ENCODE results near the gene BAZ2A.
"Not testable (repeated sequence)": the region's sequence is repeated elsewhere in the genome, so short reads cannot be mapped to it uniquely, and the experiment has no call there.

BAZ2A gene

DNA sequence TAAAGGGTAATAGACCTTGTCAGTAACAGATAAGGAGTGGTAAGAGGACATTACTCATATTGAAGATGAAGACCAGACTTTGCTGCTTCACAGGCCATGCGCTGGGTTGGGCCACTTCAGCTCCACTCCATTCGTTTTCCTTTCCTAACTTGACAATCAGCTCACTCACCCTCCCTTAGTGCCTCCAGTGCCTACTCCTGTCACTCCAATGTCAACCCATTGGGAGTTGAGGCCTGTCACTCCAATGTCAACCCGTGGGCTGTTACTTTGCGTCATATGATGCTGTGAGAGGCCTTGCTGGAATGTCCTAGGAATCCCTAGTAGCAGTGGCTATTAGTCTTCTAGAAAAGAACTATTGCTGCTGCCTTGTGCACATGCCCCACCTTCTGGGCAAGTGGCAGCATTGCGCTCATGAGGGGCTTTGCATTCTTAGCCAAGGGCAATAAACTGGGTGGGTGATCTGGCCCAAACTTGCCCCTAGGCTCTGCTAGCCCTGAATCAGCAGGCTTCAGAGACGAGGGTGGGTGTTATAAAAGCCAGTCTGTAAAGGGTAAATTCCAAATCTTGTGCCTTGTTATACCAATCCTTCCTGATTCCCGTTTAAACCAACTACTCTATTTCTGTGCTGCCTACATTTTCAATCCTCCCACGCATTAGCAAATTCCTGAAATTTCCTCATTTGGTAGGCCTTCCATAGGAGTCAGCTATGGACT, 36.1 kb downstream of the BAZ2A start:
- DNase-seq (ENCODE audit: low spot score), result peak; percentile 86

DNA sequence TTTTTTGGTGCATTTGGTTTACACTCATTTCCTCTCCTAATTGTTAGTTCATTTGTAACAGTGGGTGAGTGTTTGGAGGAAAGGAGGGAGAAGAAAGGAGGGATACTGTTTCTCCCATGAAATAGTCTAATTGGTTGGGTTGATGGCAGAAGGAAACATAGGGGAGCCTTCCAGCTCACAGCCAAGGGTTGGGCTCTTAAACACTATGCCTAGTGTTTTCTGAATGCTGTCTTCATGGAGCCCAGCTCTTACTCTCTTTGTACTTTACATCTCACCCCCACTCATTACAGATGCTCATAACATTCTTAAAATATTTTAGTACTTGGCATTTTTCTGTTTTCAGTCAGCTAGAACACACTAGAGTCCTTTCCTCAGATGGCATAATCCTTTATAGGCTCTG, 38.2 kb downstream of the BAZ2A start:
- no peak for DNase-seq (ENCODE audit: low spot score)

DNA sequence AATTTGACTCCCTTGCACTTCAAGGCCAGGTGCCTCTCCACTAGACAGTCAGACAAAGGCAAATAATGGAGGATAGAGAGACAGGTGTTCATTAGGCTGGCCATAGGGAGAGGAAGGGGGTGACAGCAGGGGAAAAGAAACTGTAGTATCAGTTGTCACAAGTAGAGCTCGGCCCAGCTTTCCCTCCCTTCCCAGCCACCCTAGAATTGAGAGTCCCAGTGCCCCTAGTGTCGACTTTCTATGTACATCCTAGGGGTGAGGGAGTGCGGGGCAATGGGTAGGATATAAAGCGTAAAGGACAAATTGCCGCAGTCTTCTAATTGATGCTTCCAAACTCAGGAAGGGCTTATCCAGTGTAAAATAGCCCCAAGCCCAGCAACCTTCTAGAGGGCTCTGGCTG, 39.0 kb downstream of the BAZ2A start:
- DNase-seq (ENCODE audit: low spot score), result no peak

DNA sequence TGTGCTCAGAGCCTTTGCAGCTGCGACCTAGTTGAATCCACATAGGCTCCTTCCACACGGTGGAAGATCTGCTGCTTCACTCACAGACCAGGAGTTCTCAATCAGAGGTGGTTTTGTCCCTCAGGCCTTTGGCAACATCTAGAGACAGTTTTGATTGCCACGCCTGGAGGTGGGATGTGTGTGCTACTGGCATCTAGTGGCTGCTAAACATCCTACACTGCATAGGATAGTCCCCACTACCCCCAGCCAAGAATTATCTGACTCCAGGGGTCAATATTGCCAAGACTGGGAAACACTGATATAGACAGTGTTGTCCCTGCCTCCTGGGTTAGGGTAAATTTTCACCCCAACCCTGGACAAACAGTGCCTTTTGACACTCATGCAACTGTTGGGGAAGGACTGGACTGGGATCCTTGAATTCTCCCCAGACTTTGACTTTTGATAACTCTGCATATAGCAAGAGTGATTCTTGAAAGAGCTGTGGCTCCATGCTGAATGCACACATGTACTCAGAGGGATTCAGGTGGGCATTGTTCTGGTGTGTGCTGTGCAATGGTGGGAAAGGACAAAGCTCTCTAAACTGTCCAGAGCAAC, 39.8 kb downstream of the BAZ2A start:
- peak; percentile 46 for DNase-seq (ENCODE audit: low spot score)

DNA sequence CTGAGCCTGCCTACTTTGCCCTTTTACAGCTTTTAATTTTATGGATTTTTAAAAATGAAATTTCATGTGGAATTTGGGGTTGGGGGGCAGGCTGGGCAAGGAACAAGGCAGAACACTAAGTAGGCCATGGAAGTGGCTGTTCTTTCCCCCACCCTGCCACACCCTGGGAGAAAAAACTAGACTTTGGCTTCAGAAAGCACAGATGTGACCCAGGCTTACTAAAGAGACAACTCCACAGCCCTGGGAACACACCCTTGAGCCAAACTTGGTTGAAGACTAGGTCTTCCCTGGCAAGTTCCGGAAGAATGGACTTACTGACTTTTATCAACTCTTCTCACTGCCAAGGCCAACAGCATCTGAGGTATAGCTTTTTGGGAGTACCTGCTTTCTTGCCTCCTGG, 40.3 kb downstream of the BAZ2A start:
- DNase-seq (ENCODE audit: low spot score), result no peak

DNA sequence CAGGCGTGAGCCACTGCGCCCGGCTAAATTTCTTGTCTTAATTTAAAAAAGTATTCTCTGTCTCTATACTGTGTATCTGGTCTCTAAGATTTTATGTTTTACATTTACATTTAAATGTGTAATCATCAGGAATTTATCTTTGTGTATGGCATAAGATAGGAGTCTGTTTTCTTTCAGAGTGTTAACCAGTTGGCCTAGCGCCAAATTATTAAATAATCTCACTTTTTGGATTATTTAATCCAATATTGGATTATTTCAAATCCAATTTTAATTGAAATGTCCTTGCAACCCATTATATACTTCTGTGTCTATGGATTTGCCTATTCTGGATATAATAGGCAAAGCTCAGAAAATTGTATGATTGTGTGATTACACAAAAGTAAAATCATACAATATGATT, 45.0 kb downstream of the BAZ2A start:
- DNase-seq (ENCODE audit: low spot score), result no peak

DNA sequence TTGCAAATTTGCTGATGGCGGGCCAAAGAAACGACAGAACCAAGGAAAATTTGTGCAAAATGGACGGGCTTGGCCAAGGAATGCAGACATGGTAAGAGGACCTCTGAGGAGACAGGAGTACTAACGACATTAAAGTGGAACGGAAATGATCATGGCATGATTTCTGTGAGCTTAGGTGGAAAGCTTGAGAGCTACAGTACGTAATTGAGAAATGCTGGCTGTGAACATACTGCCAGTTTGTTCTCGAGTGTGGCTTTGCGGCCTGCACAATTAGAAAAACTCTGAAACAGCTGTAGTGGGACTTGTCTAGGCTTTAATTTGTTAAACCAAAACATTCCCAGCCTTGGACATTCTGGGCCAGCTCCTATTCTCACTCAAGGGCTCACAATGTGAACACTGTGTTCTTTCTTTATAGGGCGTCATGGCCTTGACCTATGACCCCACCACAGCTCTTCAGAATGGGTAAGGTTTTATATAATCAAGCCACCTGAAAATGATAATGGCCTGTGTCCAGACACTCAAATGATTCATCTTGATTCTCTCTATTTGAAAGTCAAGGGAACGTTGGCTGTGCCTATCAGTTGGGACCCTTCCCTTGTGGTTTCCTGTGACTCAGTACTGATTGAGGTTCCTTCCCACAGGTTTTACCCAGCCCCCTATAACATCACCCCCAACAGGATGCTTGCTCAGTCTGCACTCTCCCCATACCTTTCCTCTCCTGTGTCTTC, 48.5 kb downstream of the BAZ2A start:
- DNase-seq (ENCODE audit: low spot score), result no peak

DNA sequence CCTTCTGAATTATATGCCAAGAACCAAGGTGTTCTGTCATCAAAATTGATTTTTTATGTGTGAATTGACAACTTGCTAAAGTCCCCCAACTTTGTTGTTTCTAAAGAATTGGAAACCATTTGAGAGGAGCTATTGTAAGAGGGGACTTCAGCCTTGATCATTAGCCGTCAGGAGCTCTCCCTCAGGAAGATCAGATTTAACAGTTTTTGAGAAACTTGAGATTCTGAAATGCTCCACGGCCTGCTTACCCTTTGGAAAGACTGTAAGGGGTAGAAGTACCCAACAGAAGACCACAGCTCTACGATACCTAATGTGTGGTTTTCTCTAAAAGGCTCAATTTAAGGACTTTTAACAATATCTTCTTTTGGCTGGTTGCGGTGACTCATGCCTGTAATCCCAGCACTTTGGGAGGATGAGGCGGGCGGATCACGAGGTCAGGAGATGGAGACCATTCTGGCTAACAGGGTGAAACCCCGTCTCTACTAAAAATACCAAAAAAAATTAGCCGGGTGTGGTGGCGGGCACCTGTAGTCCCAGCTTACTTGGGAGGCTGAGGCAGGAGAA, 51.1 kb downstream of the BAZ2A start:
- no peak for DNase-seq (ENCODE audit: low spot score)

DNA sequence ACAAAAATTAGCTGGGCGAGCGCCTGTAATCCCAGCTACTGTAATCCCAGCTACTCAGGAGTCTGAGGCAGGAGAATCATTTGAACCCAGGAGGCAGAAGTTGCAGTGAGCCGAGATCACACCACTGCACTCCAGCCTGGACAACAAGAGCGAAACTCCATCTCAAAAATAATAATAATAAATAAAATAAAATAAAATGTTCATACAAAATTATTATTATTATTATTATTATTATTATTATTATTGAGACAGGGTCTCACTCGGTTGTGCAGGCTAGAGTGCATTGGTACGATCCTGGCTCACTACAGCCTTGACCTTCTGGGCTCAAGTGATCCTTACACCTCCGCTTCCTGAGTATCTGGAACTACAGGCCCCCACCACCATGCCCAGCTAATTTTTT, 52.9 kb downstream of the BAZ2A start:
- not testable (repeated sequence) for DNase-seq (ENCODE audit: low spot score)

DNA sequence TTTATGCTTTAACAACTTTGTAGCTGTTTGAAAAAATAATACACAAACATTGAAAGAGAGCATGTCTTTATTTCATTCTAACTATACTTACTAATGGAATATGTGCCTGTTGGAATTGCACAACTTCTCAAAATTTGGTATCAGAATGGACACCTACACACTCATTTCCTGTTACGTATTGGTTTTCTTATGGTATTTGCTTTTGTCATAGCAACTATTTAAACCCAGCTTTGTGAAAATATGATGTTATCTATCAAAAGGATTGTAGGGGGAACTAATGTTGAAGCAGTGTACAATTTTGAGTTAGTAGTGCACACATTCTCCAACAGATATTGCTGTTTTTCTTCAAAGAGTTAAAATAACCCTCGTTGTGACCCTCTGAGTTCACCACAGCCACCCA, 55.9 kb downstream of the BAZ2A start:
- DNase-seq (ENCODE audit: low spot score), result no peak

DNA sequence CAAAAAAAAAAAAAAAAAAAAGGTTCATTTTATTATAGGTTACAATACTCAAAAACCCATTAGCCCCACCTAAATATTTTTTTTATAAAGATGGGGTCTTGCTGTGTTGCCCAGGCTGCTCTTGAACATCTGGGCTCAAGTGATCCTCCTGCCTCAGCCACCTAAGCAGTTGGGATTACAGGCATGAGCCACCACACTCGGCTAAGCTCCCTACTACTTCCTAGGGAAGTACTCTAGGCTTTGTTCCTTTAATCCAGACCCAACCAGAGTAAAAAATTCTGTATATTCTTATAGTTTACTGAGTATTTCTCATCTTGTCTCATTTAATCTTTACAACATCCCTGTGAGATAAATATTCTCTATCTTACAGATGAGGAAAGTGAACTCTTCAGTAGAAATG, 57.8 kb downstream of the BAZ2A start:
- no peak for DNase-seq (ENCODE audit: low spot score)

DNA sequence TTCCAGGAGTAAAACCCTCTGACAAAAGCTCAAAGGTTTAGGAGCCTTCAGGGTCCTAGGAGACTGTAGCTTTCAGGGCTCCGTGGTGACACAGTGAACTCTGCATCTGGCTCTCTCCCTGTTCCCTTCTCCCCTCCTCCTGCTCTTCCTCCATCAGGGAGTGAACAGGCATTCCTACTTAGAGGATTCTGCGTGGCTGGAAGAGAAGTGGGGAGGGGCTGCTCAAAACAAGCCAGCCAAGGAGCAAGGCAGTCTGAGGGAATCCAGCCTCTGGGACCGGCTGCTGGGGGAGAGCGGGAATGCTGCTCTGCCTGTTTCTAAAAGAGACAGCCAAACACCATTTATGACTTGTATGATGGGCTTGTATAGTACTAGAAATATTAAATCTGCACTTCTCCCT, 59.0 kb downstream of the BAZ2A start:
- DNase-seq (ENCODE audit: low spot score), result no peak

DNA sequence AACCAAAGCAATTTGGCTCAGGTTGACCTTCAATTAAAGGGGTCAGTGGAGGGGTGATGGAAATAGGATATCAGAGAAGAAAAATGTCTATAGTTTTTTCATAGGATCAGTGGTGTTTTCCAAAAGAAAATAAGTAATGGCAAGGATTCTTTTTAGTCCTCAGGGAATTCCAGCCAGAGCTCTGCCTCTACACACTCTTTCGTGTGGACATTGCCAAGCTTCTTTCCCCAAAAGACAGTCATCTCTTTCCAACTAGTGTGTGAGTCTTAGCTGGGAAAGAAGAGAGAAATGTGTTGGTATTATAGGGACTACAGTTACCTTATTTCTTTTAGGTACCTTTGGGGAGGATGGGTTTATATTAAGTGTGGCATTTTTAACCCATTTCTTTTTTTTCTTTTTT, 62.0 kb downstream of the BAZ2A start:
- DNase-seq (ENCODE audit: low spot score), result no peak

DNA sequence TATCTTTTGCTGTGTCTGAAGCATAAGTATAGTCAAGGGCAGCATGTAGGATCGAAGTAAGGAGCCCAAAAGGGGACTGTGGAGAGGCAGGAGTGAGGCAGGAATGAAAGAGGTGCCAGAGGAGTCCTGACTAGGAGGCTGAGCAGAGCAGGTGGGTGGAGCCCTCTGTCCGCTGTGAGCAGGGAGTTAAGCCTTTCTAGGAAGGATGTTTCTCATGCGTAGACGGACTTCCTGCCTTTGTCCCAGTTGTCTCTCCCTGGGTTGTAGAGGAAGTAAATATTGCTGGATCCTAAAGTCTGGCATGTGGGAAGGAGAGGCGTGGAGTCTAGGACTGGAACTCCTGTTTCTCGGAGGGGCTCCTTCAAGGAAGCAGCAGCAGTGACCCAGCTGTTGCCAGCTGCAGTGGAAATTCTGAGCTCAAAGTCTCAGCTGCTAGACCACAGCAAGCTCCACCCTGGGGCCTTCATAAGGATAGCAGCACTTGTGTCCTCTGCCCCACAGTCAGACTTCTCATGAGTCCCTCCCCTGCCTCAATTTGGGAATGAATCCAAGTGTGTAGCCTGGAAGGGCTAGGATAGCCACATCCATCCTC, 64.5 kb downstream of the BAZ2A start:
- peak; percentile 80 for DNase-seq (ENCODE audit: low spot score)

DNA sequence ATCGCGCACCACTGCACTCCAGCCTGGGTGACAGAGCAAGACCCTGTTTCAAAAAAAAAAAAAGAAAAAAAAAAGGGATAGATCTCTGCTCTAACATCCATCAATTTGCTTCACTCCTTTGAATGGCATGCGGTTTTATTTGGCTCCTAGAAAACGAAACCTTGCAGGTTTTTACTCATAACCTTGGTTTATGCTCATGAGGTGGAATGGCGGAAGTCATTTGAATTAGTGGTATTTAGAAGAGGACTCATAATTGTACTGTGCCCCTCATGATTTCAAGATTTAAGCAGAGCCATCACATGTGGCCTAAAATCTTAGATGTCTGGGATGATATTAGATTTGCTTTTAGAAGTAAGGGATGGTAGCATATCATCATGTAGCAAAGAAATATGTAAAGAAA, 79.1 kb downstream of the BAZ2A start:
- no peak for DNase-seq (ENCODE audit: low spot score)

DNA sequence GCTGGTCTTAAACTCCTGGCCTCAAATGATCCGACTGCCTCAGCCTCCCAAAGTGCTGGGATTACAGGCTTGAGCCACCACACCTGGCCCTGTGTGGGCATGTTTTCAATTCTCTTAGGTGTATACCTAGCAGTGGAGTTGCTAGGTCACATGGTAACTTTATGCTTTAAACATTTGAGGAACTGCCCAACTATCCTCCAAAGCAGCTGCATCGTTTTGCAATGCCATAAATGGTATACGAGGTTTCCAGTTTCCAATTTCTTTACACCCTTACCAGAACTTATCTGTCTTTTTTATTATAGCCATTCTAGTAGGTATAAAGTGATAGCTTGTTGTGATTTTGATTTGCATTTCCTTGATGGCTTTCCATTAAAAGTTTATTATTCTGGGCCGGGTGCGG, 83.4 kb downstream of the BAZ2A start:
- no peak for DNase-seq (ENCODE audit: low spot score)
